ENCODE data around the gene ALK. TPM values are rescaled to one million over a fixed set of nuclear protein-coding genes. Genes with fewer than 3 reads are reported as not detected.

Gene ALK
- polyA plus RNA-seq, 2 of the 4 experiments (the other 2 are of a cell fraction), result not detected

GRCh38 chr2:29767606-29768335 lies 153.6 kb downstream of the ALK start:
- WGBS (ENCODE audit: missing lambda C conversion rate), result 20% methylated on average over 9 of the region's 9 CpGs
- CTCF ChIA-PET, result no interaction called here

GRCh38 chr2:29766191-29766590 lies 155.2 kb downstream of the ALK start:
- DNase-seq (ENCODE audit: low read depth in 1 of 2, low spot score in 1 of 2) (no peak), ATAC-seq (no peak), FAIRE-seq (no peak)
- WGBS (ENCODE audit: missing lambda C conversion rate), result 3% methylated on average over 1 of the region's 1 CpG
- POLR2A ChIA-PET, result no interaction called here
- Histone ChIP-seq H3K4me1 (no peaks in the 10 kb centered on the region), H3K9me3 (no peaks in the 10 kb centered on the region), H3K27ac (no peak overlapping the region), H3K4me3 (no peak overlapping the region), H3K4me2 (no peak overlapping the region)
- CTCF ChIA-PET, result interaction anchor here (1.3 kb wide), 1 partner anchor 13 kb away, joined by 3 read pairs; no protein-coding TSS in a partner anchor
- TF ChIP-seq KDM1A (IDR thresholded peaks at IDR 0.05; ENCODE audit: low read depth) (no peak), RCOR1 (IDR thresholded peaks at IDR 0.05; ENCODE audit: low read depth, low read length) (no peak), EHF (CRISPR knock-in tag; IDR thresholded peaks at IDR 0.05) (no peak), PBX3 (IDR thresholded peaks at IDR 0.05) (no peak), REST (IDR thresholded peaks at IDR 0.05) (no peak), NFE2L2 (conservative IDR thresholded peaks at IDR 0.05; ENCODE audit: low read length) (no peak), HOXB13 (CRISPR knock-in tag; IDR thresholded peaks at IDR 0.05; ENCODE audit: low read depth) (no peak), ZFP36 (IDR thresholded peaks at IDR 0.05; ENCODE audit: borderline replicate concordance, partially characterized antibody) (no peak), CHD4 (IDR thresholded peaks at IDR 0.05; ENCODE audit: borderline replicate concordance) (no peak), HOXB5 (CRISPR knock-in tag; IDR thresholded peaks at IDR 0.05) (no peak), PHF8 (IDR thresholded peaks at IDR 0.05; ENCODE audit: borderline replicate concordance, low read depth) (no peak), CEBPB (IDR thresholded peaks at IDR 0.05) (no peak), ZC3H11A (IDR thresholded peaks at IDR 0.05) (no peak), MAZ (IDR thresholded peaks at IDR 0.05; ENCODE audit: borderline replicate concordance, low read depth, low read length) (no peak), CTCF (IDR thresholded peaks at IDR 0.05) (no peak)

More at GRCh38 chr2:29767606-29768335, 153.6 kb downstream of the ALK start:
- no peak for ATAC-seq
- Histone ChIP-seq H3K9me3 (no peaks in the 10 kb centered on the region), H3K27ac (no peak overlapping the region), H3K4me3 (no peak overlapping the region), H3K4me1 (no peaks in the 10 kb centered on the region), H3K4me2 (no peak overlapping the region)
- POLR2A ChIA-PET, result no interaction called here
- no peak for TF ChIP-seq JUN (IDR thresholded peaks at IDR 0.05)
- no peak for TF ChIP-seq FOSB (CRISPR knock-in tag; IDR thresholded peaks at IDR 0.05)
- no peak for TF ChIP-seq CHD2 (IDR thresholded peaks at IDR 0.05; ENCODE audit: low read length, partially characterized antibody)
- no peak for TF ChIP-seq PBX3 (IDR thresholded peaks at IDR 0.05)
- no peak for TF ChIP-seq EHF (CRISPR knock-in tag; IDR thresholded peaks at IDR 0.05)
- TF ChIP-seq GATA3 (IDR thresholded peaks at IDR 0.05; ENCODE audit: borderline replicate concordance), result no peak
- no peak for TF ChIP-seq TP53 (CRISPR knock-in tag; IDR thresholded peaks at IDR 0.05)
- DNase-seq (ENCODE audit: low read depth in 1 of 2, low spot score in 1 of 2), result no peak
- no peak for FAIRE-seq

All from A549 (cell line).